Gastrocnemius medialis (tissue), 4 donors: Measurements from ENCODE around the gene PAPPA2.

Experiments used
- CTCF ChIP-seq, 5 experiments: fragments of 450-650 bp in 3 of 5; fragments of 200-600 bp in 2 of 5; sonication (generic) in 2 of 5; IDR thresholded peaks in 4 of 5; conservative IDR thresholded peaks in 1 of 5; 1 replicate in 4 of 5; 2 replicates in 1 of 5; pipeline ENCODE4 v1.5.1; 2016 to 2019; ENCODE audit warnings: antibody characterized with exemption in 5 of 5, mild to moderate bottlenecking in 3 of 5, moderate library complexity in 3 of 5
- POLR2A ChIP-seq, 2 donors: fragments of 450-650 bp; IDR thresholded peaks; one replicate each; pipeline ENCODE4 v1.6.1; 2017; ENCODE audit warnings: antibody characterized with exemption in 2 of 2, mild to moderate bottlenecking in 2 of 2, moderate library complexity in 2 of 2

- TF ChIP-seq CTCF (IDR thresholded peaks at IDR 0.05 in 4 of 5, conservative IDR thresholded peaks at IDR 0.05 in 1 of 5): no peak
- TF ChIP-seq POLR2A (IDR thresholded peaks at IDR 0.05): no peak
Observed at GRCh38 chr1:176501599-176501998, 38.6 kb downstream of the PAPPA2 start.
